Activated naive CD8-positive, alpha-beta T cell treated with anti-CD3 and anti-CD28 coated beads, Interleukin-2, amount 10 ng/mL, durations not matched to agents 7 days and 5 days (primary cell): Measurements from ENCODE around the gene CLIP1. TPM values are rescaled to one million over a fixed set of nuclear protein-coding genes. Genes with fewer than 3 reads are reported as not detected.
"Not testable (repeated sequence)": the region's sequence is repeated elsewhere in the genome, so short reads cannot be mapped to it uniquely, and the experiment has no call there.

Source experiments
- ATAC-seq: fragments of 150-1000 bp; cut with Tn5 transposase; one replicate; pipeline ENCODE4 v1.10.0; 2021; ENCODE audit warnings: low read depth, moderate library complexity
- POLR2A ChIA-PET: fragments of 350-600 bp; sonication (Branson Sonifier 250); formaldehyde crosslinking; loops from one replicate; lab custom pipeline; 2021; ENCODE audit warnings: antibody characterized with exemption; lab: Charles Lee
- DNase-seq: peaks from one replicate; pipeline ENCODE4 v3.0.0; 2021
- H3K27ac Mint-ChIP-seq: one replicate; pipeline ENCODE4 v1.8.0; 2022; ENCODE audit warnings: mild to moderate bottlenecking, mixed read lengths
- H3K27me3 Mint-ChIP-seq: one replicate; pipeline ENCODE4 v1.8.0; 2022; ENCODE audit warnings: mild to moderate bottlenecking, moderate library complexity, mixed read lengths
- H3K36me3 Mint-ChIP-seq: one replicate; pipeline ENCODE4 v1.8.0; 2021; ENCODE audit warnings: mild to moderate bottlenecking, mixed read lengths
- H3K4me1 Mint-ChIP-seq: one replicate; pipeline ENCODE4 v1.8.0; 2021; ENCODE audit warnings: mixed read lengths
- H3K4me3 Mint-ChIP-seq: one replicate; pipeline ENCODE4 v1.8.0; 2022; ENCODE audit warnings: mild to moderate bottlenecking, moderate library complexity, mixed read lengths
- H3K9me3 Mint-ChIP-seq: one replicate; pipeline ENCODE4 v1.8.0; 2021; ENCODE audit warnings: mixed read lengths
- total RNA-seq, 2 experiments: library from RNA; stranded (reverse); gene quantifications; one replicate each; pipeline ENCODE4 v1.2.3, GENCODE V29; 2021

CLIP1 gene
- total RNA-seq, 2 experiments from 2014 or later, result 61.2 to 61.5 TPM

- peak; percentile 75 for ATAC-seq
- Mint-ChIP-seq H3K4me3 (no peak overlapping the region), H3K27me3 (no peaks in the 10 kb centered on the region), H3K4me1 (peaks cover 27% of the 10 kb centered on the region), H3K36me3 (peaks cover 9% of the 10 kb centered on the region), H3K9me3 (no peaks in the 10 kb centered on the region), H3K27ac (peak overlapping the region; percentile 72)
- peak; percentile 48 for DNase-seq
- POLR2A ChIA-PET, result interaction anchor here (0.5 to 1.9 kb wide), 8 partner anchors 15 to 126 kb away, joined by 3 to 15 read pairs (median 3); partner anchors contain the start of gene ZCCHC8
Observed at GRCh38 chr12:122399592-122400373, 22.7 kb downstream of the CLIP1 start.

GRCh38 chr12:122399254-122399591, 23.2 kb downstream of the CLIP1 start:
- H3K4me1 Mint-ChIP-seq, result peaks cover 26% of the 10 kb centered on the region
- H3K4me3 Mint-ChIP-seq, result no peak overlapping the region
- ATAC-seq (peak; percentile 40), DNase-seq (no peak)
- no peaks in the 10 kb centered on the region for H3K9me3 Mint-ChIP-seq
- peaks cover 9% of the 10 kb centered on the region for H3K36me3 Mint-ChIP-seq
- POLR2A ChIA-PET, result interaction anchor here (0.7 to 1.9 kb wide), 6 partner anchors 23 to 100 kb away, joined by 3 to 15 read pairs (median 3); partner anchors contain the start of gene ZCCHC8
- H3K27ac Mint-ChIP-seq, result no peak overlapping the region
- no peaks in the 10 kb centered on the region for H3K27me3 Mint-ChIP-seq

GRCh38 chr12:122397981-122398380, 24.5 kb downstream of the CLIP1 start:
- H3K4me3 Mint-ChIP-seq, H3K27me3 Mint-ChIP-seq, DNase-seq, H3K27ac Mint-ChIP-seq, H3K36me3 Mint-ChIP-seq, H3K9me3 Mint-ChIP-seq, ATAC-seq: not testable (repeated sequence)
- peaks cover 25% of the 10 kb centered on the region for H3K4me1 Mint-ChIP-seq
- POLR2A ChIA-PET, result interaction anchor here (0.5 to 1.2 kb wide), 3 partner anchors 24 to 54 kb away, joined by 3 to 4 read pairs (median 3); partner anchors contain the start of gene CLIP1

GRCh38 chr12:122395319-122395718, 27.1 kb downstream of the CLIP1 start:
- H3K4me3 Mint-ChIP-seq, result no peak overlapping the region
- H3K4me1 Mint-ChIP-seq, result peaks cover 21% of the 10 kb centered on the region
- no peak overlapping the region for H3K27ac Mint-ChIP-seq
- no peak for ATAC-seq
- H3K9me3 Mint-ChIP-seq, result no peaks in the 10 kb centered on the region
- H3K36me3 Mint-ChIP-seq, result peaks cover 5% of the 10 kb centered on the region
- POLR2A ChIA-PET, result no interaction called here
- no peak for DNase-seq
- no peaks in the 10 kb centered on the region for H3K27me3 Mint-ChIP-seq

- Mint-ChIP-seq H3K9me3 (no peaks in the 10 kb centered on the region), H3K4me1 (peaks cover 20% of the 10 kb centered on the region), H3K4me3 (no peak overlapping the region), H3K27ac (no peak overlapping the region), H3K36me3 (peaks cover 5% of the 10 kb centered on the region), H3K27me3 (no peaks in the 10 kb centered on the region)
- POLR2A ChIA-PET, result no interaction called here
- ATAC-seq (no peak), DNase-seq (no peak)
Observed at GRCh38 chr12:122394626-122395194, 27.8 kb downstream of the CLIP1 start.

- DNase-seq (no peak), ATAC-seq (no peak)
- POLR2A ChIA-PET, result interaction anchor here (0.6 kb wide), 1 partner anchor 78 kb away, joined by 4 read pairs; no protein-coding TSS in a partner anchor
- Mint-ChIP-seq H3K4me3 (no peak overlapping the region), H3K9me3 (no peaks in the 10 kb centered on the region), H3K36me3 (peaks cover 5% of the 10 kb centered on the region), H3K27me3 (no peaks in the 10 kb centered on the region), H3K27ac (peak overlapping the region; percentile 43), H3K4me1 (peaks cover 12% of the 10 kb centered on the region)
Observed at GRCh38 chr12:122393817-122394216, 28.7 kb downstream of the CLIP1 start.

- peaks cover 11% of the 10 kb centered on the region for H3K4me1 Mint-ChIP-seq
- no peak for DNase-seq
- ATAC-seq, result no peak
- peaks cover 3% of the 10 kb centered on the region for H3K36me3 Mint-ChIP-seq
- POLR2A ChIA-PET, result no interaction called here
- no peaks in the 10 kb centered on the region for H3K27me3 Mint-ChIP-seq
- no peak overlapping the region for H3K27ac Mint-ChIP-seq
- no peak overlapping the region for H3K4me3 Mint-ChIP-seq
- H3K9me3 Mint-ChIP-seq, result no peaks in the 10 kb centered on the region
Observed at GRCh38 chr12:122392411-122392810, 30.1 kb downstream of the CLIP1 start.

GRCh38 chr12:122389677-122390076, 32.8 kb downstream of the CLIP1 start:
- no peak overlapping the region for H3K27ac Mint-ChIP-seq
- H3K4me3 Mint-ChIP-seq, result no peak overlapping the region
- ATAC-seq, result no peak
- no peaks in the 10 kb centered on the region for H3K27me3 Mint-ChIP-seq
- no peaks in the 10 kb centered on the region for H3K36me3 Mint-ChIP-seq
- peaks cover 10% of the 10 kb centered on the region for H3K4me1 Mint-ChIP-seq
- no peaks in the 10 kb centered on the region for H3K9me3 Mint-ChIP-seq
- no peak for DNase-seq
- POLR2A ChIA-PET, result no interaction called here

GRCh38 chr12:122387887-122388286, 34.6 kb downstream of the CLIP1 start:
- no peak overlapping the region for H3K4me3 Mint-ChIP-seq
- no peaks in the 10 kb centered on the region for H3K9me3 Mint-ChIP-seq
- ATAC-seq (no peak), DNase-seq (no peak)
- peaks cover 8% of the 10 kb centered on the region for H3K4me1 Mint-ChIP-seq
- H3K36me3 Mint-ChIP-seq, result no peaks in the 10 kb centered on the region
- no peak overlapping the region for H3K27ac Mint-ChIP-seq
- POLR2A ChIA-PET, result interaction anchor here (0.7 kb wide), 1 partner anchor 216 kb away, joined by 7 read pairs; no protein-coding TSS in a partner anchor
- H3K27me3 Mint-ChIP-seq, result no peaks in the 10 kb centered on the region

- Mint-ChIP-seq H3K27ac (no peak overlapping the region), H3K4me3 (no peak overlapping the region), H3K36me3 (no peaks in the 10 kb centered on the region), H3K4me1 (peaks cover 8% of the 10 kb centered on the region), H3K27me3 (no peaks in the 10 kb centered on the region), H3K9me3 (no peaks in the 10 kb centered on the region)
- DNase-seq (no peak), ATAC-seq (no peak)
- POLR2A ChIA-PET, result no interaction called here
Observed at GRCh38 chr12:122385171-122386016, 37.1 kb downstream of the CLIP1 start.

- H3K9me3 Mint-ChIP-seq, result no peaks in the 10 kb centered on the region
- POLR2A ChIA-PET, result no interaction called here
- ATAC-seq, result no peak
- H3K4me3 Mint-ChIP-seq, result no peak overlapping the region
- no peak for DNase-seq
- H3K4me1 Mint-ChIP-seq, result peaks cover 6% of the 10 kb centered on the region
- no peaks in the 10 kb centered on the region for H3K27me3 Mint-ChIP-seq
- no peak overlapping the region for H3K27ac Mint-ChIP-seq
- H3K36me3 Mint-ChIP-seq, result no peaks in the 10 kb centered on the region
Observed at GRCh38 chr12:122382919-122383350, 39.5 kb downstream of the CLIP1 start.

GRCh38 chr12:122381021-122381420, 41.4 kb downstream of the CLIP1 start:
- DNase-seq (no peak), ATAC-seq (no peak)
- Mint-ChIP-seq H3K36me3 (peaks cover 4% of the 10 kb centered on the region), H3K27ac (no peak overlapping the region), H3K4me3 (no peak overlapping the region), H3K4me1 (peaks cover 6% of the 10 kb centered on the region), H3K27me3 (no peaks in the 10 kb centered on the region), H3K9me3 (no peaks in the 10 kb centered on the region)
- POLR2A ChIA-PET, result no interaction called here

- DNase-seq, H3K4me3 Mint-ChIP-seq, POLR2A ChIA-PET, H3K4me1 Mint-ChIP-seq, H3K36me3 Mint-ChIP-seq, H3K27ac Mint-ChIP-seq, ATAC-seq, H3K9me3 Mint-ChIP-seq, H3K27me3 Mint-ChIP-seq: not testable (repeated sequence)
Observed at GRCh38 chr12:122376751-122377150, 45.7 kb downstream of the CLIP1 start.
